ENCODE data around the gene SLC25A26. TPM values are rescaled to one million over a fixed set of nuclear protein-coding genes. Genes with fewer than 3 reads are reported as not detected.

Gene SLC25A26, protein sequence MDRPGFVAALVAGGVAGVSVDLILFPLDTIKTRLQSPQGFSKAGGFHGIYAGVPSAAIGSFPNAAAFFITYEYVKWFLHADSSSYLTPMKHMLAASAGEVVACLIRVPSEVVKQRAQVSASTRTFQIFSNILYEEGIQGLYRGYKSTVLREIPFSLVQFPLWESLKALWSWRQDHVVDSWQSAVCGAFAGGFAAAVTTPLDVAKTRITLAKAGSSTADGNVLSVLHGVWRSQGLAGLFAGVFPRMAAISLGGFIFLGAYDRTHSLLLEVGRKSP
- total RNA-seq (2022; extraction: Qiagen RNA extraction; ENCODE audit: low read depth), result 17.0 to 19.3 TPM (median 17.8 TPM) in 5 replicates

DNA sequence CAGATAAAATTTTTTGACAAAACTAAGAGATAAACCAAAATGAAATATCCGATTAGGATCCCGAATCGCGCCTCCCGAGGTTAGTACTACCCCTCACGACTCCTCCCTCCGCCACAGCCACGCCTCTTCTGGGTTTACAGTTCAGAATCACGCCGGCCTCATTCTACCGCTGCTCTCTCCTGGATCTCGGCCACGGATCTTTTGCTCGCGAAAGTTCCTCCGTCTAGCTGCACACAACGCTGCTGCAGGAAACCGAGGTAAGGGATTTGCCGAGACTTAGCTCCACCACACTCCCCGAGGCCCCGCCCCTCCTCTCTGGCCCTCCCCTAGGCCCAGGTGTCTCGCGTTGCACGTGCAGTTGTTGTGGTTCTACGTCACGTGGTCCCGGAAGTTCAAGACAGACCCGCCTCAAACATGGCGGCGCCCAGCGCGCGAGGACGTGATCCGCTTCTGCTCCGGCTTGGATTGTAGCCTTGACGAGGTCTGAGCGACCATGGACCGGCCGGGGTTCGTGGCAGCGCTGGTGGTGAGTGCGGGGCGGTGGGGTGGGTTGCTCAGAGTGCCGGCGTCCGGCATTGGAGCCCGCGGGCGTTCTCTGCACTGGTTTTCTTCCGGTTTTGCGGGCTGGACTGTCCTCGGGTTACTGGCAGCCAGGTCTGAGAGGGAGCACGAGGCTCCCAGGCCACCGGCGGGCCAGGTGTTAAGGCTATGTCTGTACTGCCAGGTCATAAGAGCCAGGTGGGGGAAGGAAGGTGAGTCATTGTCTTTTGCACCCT is at the start of gene SLC25A26:
SLC25A26 (plus strand) TSS at position 400 of the 776 bp plus-strand sequence; CDS start at position 494, 94 bp downstream.

Other genes starting within 250 kb of the SLC25A26 start
- gene MAGI1, start 182.1 kb upstream of the SLC25A26 start, total RNA-seq (2022; extraction: Qiagen RNA extraction; ENCODE audit: low read depth), result 2.6 to 4.9 TPM (median 3.7 TPM) in 5 replicates